SW480 (cell line): Measurements from ENCODE around the gene RAPH1.
A peak's percentile ranks its signal among the peaks of the same experiment; 100 is the strongest.

Source experiments
- DNase-seq: peaks from one replicate; pipeline ENCODE4 v3.0.0-alpha.2; 2016; ENCODE audit warnings: low spot score

Gene RAPH1

GRCh38 chr2:203535078-203535783 lies at the start of gene RAPH1:
Gene RAPH1 (minus strand): TSS chr2:203535301. CDS start chr2:203495353, 39,948 bp downstream.
- DNase-seq, result peak; percentile 83

GRCh38 chr2:203584784-203585183 lies 49.7 kb upstream of the RAPH1 start:
- no peak for DNase-seq

- peak; percentile 46 for DNase-seq
Observed at GRCh38 chr2:203583701-203584100, 48.6 kb upstream of the RAPH1 start.

GRCh38 chr2:203583084-203583695 lies 48.1 kb upstream of the RAPH1 start:
- DNase-seq, result no peak

GRCh38 chr2:203582468-203582867 lies 47.4 kb upstream of the RAPH1 start:
- DNase-seq, result no peak

- no peak for DNase-seq
Observed at GRCh38 chr2:203580844-203581243, 45.7 kb upstream of the RAPH1 start.

- no peak for DNase-seq
Observed at GRCh38 chr2:203579730-203580129, 44.6 kb upstream of the RAPH1 start.

- DNase-seq, result peak; percentile 9
Observed at GRCh38 chr2:203578759-203579643, 43.9 kb upstream of the RAPH1 start.

- no peak for DNase-seq
Observed at GRCh38 chr2:203574824-203575223, 39.7 kb upstream of the RAPH1 start.

GRCh38 chr2:203572316-203572715 lies 37.2 kb upstream of the RAPH1 start:
- DNase-seq, result no peak

GRCh38 chr2:203569677-203570316 lies 34.7 kb upstream of the RAPH1 start:
- no peak for DNase-seq

GRCh38 chr2:203567691-203568090 lies 32.6 kb upstream of the RAPH1 start:
- DNase-seq, result no peak

GRCh38 chr2:203566161-203566560 lies 31.1 kb upstream of the RAPH1 start:
- no peak for DNase-seq

- no peak for DNase-seq
Observed at GRCh38 chr2:203565076-203565475, 30.0 kb upstream of the RAPH1 start.

- no peak for DNase-seq
Observed at GRCh38 chr2:203562268-203562667, 27.2 kb upstream of the RAPH1 start.

GRCh38 chr2:203559641-203560040 lies 24.5 kb upstream of the RAPH1 start:
- no peak for DNase-seq

GRCh38 chr2:203553784-203554183 lies 18.7 kb upstream of the RAPH1 start:
- DNase-seq, result no peak

GRCh38 chr2:203551778-203552177 lies 16.7 kb upstream of the RAPH1 start:
- DNase-seq, result peak; percentile 15

GRCh38 chr2:203550266-203550665 lies 15.2 kb upstream of the RAPH1 start:
- DNase-seq, result no peak

- no peak for DNase-seq
Observed at GRCh38 chr2:203549406-203549805, 14.3 kb upstream of the RAPH1 start.

GRCh38 chr2:203548887-203549286 lies 13.8 kb upstream of the RAPH1 start:
- no peak for DNase-seq

- no peak for DNase-seq
Observed at GRCh38 chr2:203547356-203547755, 12.3 kb upstream of the RAPH1 start.
